Epithelial cell of proximal tubule (primary cell): ENCODE results near the gene GRIFIN. TPM values are rescaled to one million over a fixed set of nuclear protein-coding genes. Genes with fewer than 3 reads are reported as not detected.

Experiments used
- DNase-seq: peaks from one replicate; pipeline ENCODE4 v3.0.0-alpha.2; 2011; ENCODE audit warnings: low read depth
- H3K4me3 ChIP-seq: 2 replicates; pipeline ENCODE4 v1.5.1; 2011; ENCODE audit warnings: low read depth, mild to moderate bottlenecking, low read length
- CTCF ChIP-seq: conservative IDR thresholded peaks from 2 replicates; pipeline ENCODE4 v1.5.1; 2012; ENCODE audit warnings: low read depth, mild to moderate bottlenecking, low read length
- total RNA-seq: library from RNA; depleted of rRNA; stranded (reverse); fragments of >200 nt; gene quantifications from 2 replicates; pipeline ENCODE4 v1.2.3, GENCODE V29; 2015

Gene GRIFIN
- not detected in 2 replicates for total RNA-seq

- DNase-seq = no peak
- no peak within 1 kb of the TSS for H3K4me3 ChIP-seq
- no peak for TF ChIP-seq CTCF
Measured at GRCh38 chr7:2476298-2476697, at the start of gene GRIFIN. TSS of gene GRIFIN (minus strand) at chr7:2476398. CDS start at chr7:2476383, 15 bp downstream.

DNA sequence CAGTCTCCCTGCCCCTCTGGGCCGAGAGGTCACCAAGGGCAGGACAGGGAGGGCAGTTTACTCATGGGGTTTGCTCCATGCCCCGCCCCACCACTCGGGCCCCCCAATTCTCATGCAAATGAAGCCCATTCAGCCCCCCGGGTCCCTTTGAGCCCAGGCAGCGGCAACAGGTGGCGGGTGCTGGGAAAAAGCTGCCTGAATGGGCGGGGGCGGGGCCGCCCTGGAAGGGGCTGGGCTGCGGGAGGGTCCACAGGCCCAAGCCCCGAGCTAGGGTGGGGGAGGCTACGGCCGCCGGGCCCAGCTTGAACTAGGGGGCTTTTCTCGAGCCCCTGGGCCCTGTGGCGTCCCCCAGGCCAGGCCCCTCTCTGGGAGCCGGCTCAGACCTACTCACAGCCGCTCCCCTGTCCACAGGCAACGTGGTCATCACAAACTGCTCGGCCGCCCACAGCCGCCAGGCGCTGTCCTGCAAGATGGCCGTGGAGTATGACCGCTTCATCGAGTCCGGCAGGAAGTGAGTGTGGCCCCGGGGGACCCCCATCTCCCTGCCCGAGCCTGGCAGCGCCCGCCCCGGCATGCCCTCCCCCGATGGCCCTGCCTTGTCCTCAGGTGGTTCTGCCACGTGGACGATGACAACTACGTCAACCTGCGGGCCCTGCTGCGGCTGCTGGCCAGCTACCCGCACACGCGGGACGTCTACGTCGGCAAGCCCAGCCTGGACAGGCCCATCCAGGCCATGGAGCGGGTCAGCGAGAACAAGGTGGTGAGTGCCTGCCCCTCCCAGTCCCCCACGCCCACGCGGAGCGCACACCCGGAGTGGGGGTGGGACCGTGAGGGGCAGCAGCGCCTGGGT lies 48.8 kb upstream of the GRIFIN start:
- no peak for DNase-seq
- no peak overlapping the region for H3K4me3 ChIP-seq
- TF ChIP-seq CTCF = no peak

DNA sequence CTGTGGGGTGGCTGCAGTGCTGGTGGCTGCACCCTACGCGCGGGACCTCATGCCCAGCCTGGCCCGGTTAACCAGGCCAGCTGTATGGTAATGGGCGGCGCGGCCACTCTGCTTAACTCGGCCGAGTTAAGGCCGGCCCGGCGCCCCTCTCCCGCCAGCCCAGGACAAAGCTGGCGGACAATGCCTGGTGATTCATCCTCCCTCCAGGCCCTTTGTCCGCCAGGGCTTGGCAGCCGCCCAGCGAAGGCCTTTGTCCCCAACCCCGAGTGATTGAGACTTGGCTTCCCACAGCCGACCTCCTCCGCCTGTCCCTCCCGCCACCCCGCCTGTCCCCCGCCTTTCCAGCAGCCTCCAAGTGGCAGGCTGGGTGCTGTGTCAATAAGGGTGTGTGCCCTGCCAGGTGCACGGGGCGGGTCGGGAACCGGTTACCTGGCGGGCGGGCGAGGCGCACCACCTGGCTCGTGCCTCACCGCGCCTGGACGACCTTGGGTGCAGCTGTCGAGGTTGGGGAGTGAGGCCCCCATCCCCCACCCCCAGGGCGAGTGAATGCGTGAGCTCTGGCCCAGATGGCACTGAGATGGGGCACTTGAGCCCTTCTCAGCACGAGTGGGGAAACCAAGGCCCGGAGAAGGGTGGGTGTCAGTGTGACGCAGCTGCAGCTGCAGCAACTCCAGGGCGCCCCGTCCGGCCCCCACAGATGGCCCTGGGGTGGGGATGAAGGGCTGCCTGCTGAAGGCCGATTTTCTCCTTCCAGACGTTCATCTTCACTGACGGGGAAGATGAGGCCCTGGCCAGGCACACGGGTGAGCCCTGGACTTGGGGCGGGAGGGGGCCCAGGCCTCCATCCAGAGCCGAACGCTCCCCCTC lies 48.0 kb upstream of the GRIFIN start:
- TF ChIP-seq CTCF = no peak
- DNase-seq = no peak
- H3K4me3 ChIP-seq = peak overlapping the region; percentile 22

GRCh38 chr7:2523461-2523936 lies 47.3 kb upstream of the GRIFIN start:
- no peak for TF ChIP-seq CTCF
- H3K4me3 ChIP-seq = peak overlapping the region; percentile 22
- no peak for DNase-seq

DNA sequence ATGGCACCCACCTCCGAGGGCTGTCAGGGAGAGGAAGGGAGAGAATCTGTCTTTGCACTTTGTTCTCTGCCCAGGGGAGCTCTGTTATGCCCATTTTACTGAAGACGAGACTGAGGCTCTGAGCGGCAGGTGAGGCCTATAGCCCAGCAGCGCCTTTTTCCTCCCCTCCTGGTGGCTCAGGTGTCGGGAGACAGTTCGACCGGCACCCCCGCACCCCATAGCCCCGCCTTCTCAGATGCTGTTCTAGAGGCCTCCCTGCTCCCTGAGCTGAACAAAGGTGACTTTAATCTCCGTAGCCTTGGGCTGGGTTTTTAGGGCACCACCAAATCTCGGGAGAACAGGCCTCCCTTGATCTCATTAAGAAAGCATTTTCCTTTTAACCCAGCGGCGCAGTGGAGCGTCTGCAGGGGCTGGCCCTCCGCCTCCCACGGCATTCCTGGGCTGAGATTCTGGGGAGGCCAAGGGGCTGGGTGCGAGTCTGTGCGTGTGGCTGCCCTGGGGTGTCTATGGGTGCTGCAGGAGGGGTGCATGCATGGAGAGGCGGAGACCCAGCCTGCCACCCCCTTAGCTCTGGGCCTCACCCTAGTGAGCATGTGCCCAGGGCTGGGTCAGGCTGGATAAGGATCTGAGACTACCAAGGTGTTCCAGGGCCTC lies 46.7 kb upstream of the GRIFIN start:
- peak; percentile 22 for DNase-seq
- peak overlapping the region; percentile 30 for H3K4me3 ChIP-seq
- no peak for TF ChIP-seq CTCF

GRCh38 chr7:2521952-2522591 lies 45.9 kb upstream of the GRIFIN start:
- H3K4me3 ChIP-seq = peak overlapping the region; percentile 62
- DNase-seq = peak; percentile 16
- peak; percentile 15 for TF ChIP-seq CTCF
